ENCODE results near the gene KIF16B. TPM values are rescaled to one million over a fixed set of nuclear protein-coding genes. Genes with fewer than 3 reads are reported as not detected.

Gene KIF16B
- total RNA-seq, 1 donor from 2014 or later, result 9.1 TPM

DNA sequence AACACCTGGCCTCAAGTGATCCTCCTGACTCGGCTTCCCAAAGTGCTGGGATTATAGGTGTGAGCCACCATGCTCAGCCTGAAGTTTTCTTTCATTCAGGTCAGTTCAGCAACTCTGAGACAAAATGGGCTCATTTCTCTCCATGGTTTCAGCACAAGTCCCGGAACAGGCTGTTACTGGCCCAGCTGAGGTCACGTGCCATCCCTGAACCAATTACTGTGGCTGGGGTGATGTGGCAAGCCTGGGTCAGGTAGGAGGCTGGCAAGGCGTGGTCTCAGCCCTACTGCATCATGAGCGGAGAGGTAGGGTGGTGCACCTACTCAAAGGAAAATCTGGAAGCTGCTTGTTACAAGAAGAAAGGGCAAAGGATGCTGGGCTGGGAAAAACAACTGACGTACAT lies 326.4 kb downstream of the KIF16B start:
- ATAC-seq (ENCODE audit: low read depth) (no peak), DNase-seq (no peak)
- Mint-ChIP-seq H3K36me3 (ENCODE audit: low read depth) (no peaks in the 10 kb centered on the region), H3K27ac (no peak overlapping the region), H3K27me3 (peaks cover 3% of the 10 kb centered on the region), H3K9me3 (no peaks in the 10 kb centered on the region), H3K4me3 (no peak overlapping the region), H3K4me1 (peaks cover 8% of the 10 kb centered on the region)
- ChIA-PET CTCF (interaction anchor here (0.9 to 1.0 kb wide), 2 partner anchors 16 to 539 kb away, joined by 3 read pairs; no protein-coding TSS in a partner anchor), POLR2A (no interaction called here)
- intact Hi-C loops (cut with micrococcal nuclease), result no loop called here
- TF ChIP-seq, protein P1, sequence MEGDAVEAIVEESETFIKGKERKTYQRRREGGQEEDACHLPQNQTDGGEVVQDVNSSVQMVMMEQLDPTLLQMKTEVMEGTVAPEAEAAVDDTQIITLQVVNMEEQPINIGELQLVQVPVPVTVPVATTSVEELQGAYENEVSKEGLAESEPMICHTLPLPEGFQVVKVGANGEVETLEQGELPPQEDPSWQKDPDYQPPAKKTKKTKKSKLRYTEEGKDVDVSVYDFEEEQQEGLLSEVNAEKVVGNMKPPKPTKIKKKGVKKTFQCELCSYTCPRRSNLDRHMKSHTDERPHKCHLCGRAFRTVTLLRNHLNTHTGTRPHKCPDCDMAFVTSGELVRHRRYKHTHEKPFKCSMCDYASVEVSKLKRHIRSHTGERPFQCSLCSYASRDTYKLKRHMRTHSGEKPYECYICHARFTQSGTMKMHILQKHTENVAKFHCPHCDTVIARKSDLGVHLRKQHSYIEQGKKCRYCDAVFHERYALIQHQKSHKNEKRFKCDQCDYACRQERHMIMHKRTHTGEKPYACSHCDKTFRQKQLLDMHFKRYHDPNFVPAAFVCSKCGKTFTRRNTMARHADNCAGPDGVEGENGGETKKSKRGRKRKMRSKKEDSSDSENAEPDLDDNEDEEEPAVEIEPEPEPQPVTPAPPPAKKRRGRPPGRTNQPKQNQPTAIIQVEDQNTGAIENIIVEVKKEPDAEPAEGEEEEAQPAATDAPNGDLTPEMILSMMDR (IDR thresholded peaks at IDR 0.05), result no peak

DNA sequence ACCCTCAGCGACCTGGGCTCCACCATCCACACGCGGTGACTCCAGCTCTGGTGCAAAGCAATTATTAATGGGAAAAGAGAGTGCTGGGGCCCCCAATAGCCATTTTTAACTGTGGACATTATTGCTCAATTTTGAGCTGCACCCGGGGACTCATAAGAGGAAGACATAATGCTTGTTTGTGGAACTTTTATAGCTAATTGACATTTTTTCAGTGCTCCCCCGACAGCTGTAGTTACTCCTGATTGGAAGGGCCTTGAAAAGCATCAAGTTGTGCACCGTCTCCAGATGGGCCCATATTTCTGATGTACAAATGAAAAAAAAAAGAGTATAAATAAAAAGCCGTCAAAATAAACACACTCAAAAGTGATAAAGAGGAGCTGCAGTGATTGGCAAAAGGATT lies 327.0 kb downstream of the KIF16B start:
- intact Hi-C loops (cut with micrococcal nuclease), result no loop called here
- TF ChIP-seq, protein P1 (IDR thresholded peaks at IDR 0.05), result no peak
- H3K36me3 Mint-ChIP-seq (ENCODE audit: low read depth), result no peaks in the 10 kb centered on the region
- no peaks in the 10 kb centered on the region for H3K9me3 Mint-ChIP-seq
- ChIA-PET CTCF (no interaction called here), POLR2A (no interaction called here)
- ATAC-seq (ENCODE audit: low read depth) (no peak), DNase-seq (no peak)
- no peak overlapping the region for H3K4me3 Mint-ChIP-seq
- peaks cover 3% of the 10 kb centered on the region for H3K27me3 Mint-ChIP-seq
- peaks cover 9% of the 10 kb centered on the region for H3K4me1 Mint-ChIP-seq
- no peak overlapping the region for H3K27ac Mint-ChIP-seq

DNA sequence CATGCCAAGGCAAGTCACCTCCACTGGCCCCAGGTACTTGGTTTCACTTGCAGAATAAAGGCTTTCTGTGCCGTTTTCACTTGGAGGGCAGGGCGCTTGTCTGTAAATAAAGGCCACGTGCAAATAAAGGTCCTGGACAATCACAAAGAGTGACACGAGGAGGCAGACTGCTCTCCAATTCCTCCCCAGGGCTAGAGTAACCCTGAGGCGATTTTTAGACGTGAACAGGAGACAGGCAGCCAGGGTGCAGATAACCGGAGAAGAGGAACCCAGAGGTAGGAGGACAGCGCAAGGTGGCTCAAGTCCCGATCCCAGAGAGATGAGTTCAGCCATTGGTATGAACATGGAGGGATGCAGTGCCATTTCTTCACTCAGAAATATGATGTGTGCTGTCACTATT lies 327.4 kb downstream of the KIF16B start:
- Mint-ChIP-seq H3K9me3 (no peaks in the 10 kb centered on the region), H3K4me3 (no peak overlapping the region), H3K27me3 (peaks cover 3% of the 10 kb centered on the region), H3K36me3 (ENCODE audit: low read depth) (no peaks in the 10 kb centered on the region), H3K27ac (no peak overlapping the region), H3K4me1 (peaks cover 9% of the 10 kb centered on the region)
- ATAC-seq (ENCODE audit: low read depth), result no peak
- TF ChIP-seq, protein P1 (IDR thresholded peaks at IDR 0.05), result no peak
- CTCF ChIA-PET, result no interaction called here
- POLR2A ChIA-PET, result no interaction called here
- DNase-seq, result no peak
- intact Hi-C loops (cut with micrococcal nuclease), result no loop called here

DNA sequence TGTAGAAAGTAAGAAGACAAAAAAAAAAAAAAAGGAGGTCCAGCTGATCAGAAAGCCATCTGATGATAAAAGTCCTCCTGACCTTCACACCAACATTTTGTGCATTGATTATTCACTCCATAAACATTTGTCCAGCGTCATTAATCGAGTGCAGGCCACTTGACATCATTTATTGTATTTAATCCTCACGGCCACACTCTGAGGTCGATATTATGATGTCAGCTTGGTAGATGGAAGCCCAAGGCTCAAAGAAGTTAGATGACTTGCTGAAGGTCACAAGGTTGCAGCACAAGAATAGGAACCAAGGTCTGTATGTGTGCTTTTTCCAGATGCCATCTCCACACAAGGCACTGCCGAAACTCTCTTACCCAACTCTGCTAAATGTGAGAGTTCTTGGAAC lies 328.4 kb downstream of the KIF16B start:
- peaks cover 9% of the 10 kb centered on the region for H3K4me1 Mint-ChIP-seq
- ChIA-PET CTCF (interaction anchor here (1.2 to 1.5 kb wide), 2 partner anchors 231 to 1622 kb away, joined by 3 read pairs; no protein-coding TSS in a partner anchor), POLR2A (no interaction called here)
- peaks cover 3% of the 10 kb centered on the region for H3K27me3 Mint-ChIP-seq
- H3K36me3 Mint-ChIP-seq (ENCODE audit: low read depth), result no peaks in the 10 kb centered on the region
- intact Hi-C loops (cut with micrococcal nuclease), result loop anchor here (5.0 kb wide), 1 partner anchor 313 kb away; no protein-coding TSS in a partner anchor
- TF ChIP-seq, protein P1 (IDR thresholded peaks at IDR 0.05), result no peak
- ATAC-seq (ENCODE audit: low read depth) (no peak), DNase-seq (no peak)
- H3K27ac Mint-ChIP-seq, result no peak overlapping the region
- no peak overlapping the region for H3K4me3 Mint-ChIP-seq
- H3K9me3 Mint-ChIP-seq, result peaks cover 6% of the 10 kb centered on the region

DNA sequence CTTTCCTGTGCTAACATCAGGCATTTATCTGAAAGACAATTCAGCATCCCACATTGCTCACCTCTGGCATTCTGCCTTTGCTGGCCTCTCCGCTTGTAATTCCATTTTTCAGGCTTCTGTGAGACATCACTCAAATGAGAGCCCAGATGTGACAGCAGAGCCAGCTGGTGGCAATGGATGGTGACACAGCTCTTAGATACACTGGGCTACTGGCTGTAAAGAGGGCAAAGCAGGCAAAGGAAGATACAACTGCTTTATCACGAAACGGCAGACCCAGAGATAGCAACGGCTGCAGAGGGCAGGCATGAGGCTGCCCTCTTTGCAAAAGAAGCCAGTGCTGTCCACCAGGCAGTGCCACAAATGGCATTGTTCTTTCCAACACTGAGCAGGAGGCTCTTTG lies 329.8 kb downstream of the KIF16B start:
- ChIA-PET POLR2A (no interaction called here), CTCF (interaction anchor here (0.7 to 1.5 kb wide), 2 partner anchors 232 to 535 kb away, joined by 3 read pairs; no protein-coding TSS in a partner anchor)
- peaks cover 9% of the 10 kb centered on the region for H3K4me1 Mint-ChIP-seq
- no peak overlapping the region for H3K4me3 Mint-ChIP-seq
- H3K27ac Mint-ChIP-seq, result no peak overlapping the region
- H3K27me3 Mint-ChIP-seq, result peaks cover 3% of the 10 kb centered on the region
- intact Hi-C loops (cut with micrococcal nuclease), result loop anchor here (5.0 kb wide), 1 partner anchor 311 kb away; no protein-coding TSS in a partner anchor
- peaks cover 16% of the 10 kb centered on the region for H3K9me3 Mint-ChIP-seq
- ATAC-seq (ENCODE audit: low read depth), result no peak
- peaks cover 3% of the 10 kb centered on the region for H3K36me3 Mint-ChIP-seq (ENCODE audit: low read depth)
- DNase-seq, result no peak
- TF ChIP-seq, protein P1 (IDR thresholded peaks at IDR 0.05), result no peak

Data from activated B cell treated with CpG ODN at 0.5 μM for 24 hours (primary cell).